Right ventricle myocardium inferior (tissue), 1 donor: ENCODE data around the gene UNC80. TPM values are rescaled to one million over a fixed set of nuclear protein-coding genes. Genes with fewer than 3 reads are reported as not detected.
A peak's percentile ranks its signal among the peaks of the same experiment; 100 is the strongest.

Source experiments
- ATAC-seq: fragments of 200-7000 bp; cut with Tn5 transposase; one replicate; pipeline ENCODE4 v1.9.1; 2020; ENCODE audit warnings: mild to moderate bottlenecking, moderate library complexity
- DNase-seq: peaks from one replicate; pipeline ENCODE4 v3.0.0; 2021; ENCODE audit errors: missing footprints
- intact Hi-C: fragments of 100-400 bp; cut with DNase I; formaldehyde crosslinking; loops from one replicate; pipeline ENCODE4 v1.11.0; 2022
- total RNA-seq: library from RNA; stranded (reverse); fragmentation: NEBNext Ultra II Directional; extraction: Animal tissue kit (Norgen Biotek cat#: 25700); gene quantifications from one replicate; pipeline ENCODE4 v1.2.1, GENCODE V29; 2021
- donor health status: DM: no; HTN: yes; CAD: no; lungs with severe emphysema.

UNC80 gene
- total RNA-seq, 1 donor from 2014 or later, result not detected

GRCh38 chr2:209876211-209876610, 104.6 kb downstream of the UNC80 start:
- ATAC-seq, result no peak
- intact Hi-C loops, result no loop called here

GRCh38 chr2:209878701-209879100, 107.1 kb downstream of the UNC80 start:
- intact Hi-C loops, result no loop called here
- ATAC-seq, result no peak
- no peak for DNase-seq

More at GRCh38 chr2:209876211-209876610, 104.6 kb downstream of the UNC80 start:
- DNase-seq, result no peak

- intact Hi-C loops, result no loop called here
- no peak for ATAC-seq
- no peak for DNase-seq
These were observed 129.0 kb downstream of the UNC80 start for GRCh38 chr2:209900638-209901037.

GRCh38 chr2:209901172-209901571, 129.5 kb downstream of the UNC80 start:
- DNase-seq (no peak), ATAC-seq (no peak)
- intact Hi-C loops, result no loop called here

- intact Hi-C loops, result no loop called here
- ATAC-seq (no peak), DNase-seq (no peak)
These were observed 134.1 kb downstream of the UNC80 start for GRCh38 chr2:209905691-209906090.

GRCh38 chr2:209907746-209908145, 136.1 kb downstream of the UNC80 start:
- intact Hi-C loops, result no loop called here
- DNase-seq, result no peak
- ATAC-seq, result no peak

GRCh38 chr2:209908511-209908910, 136.9 kb downstream of the UNC80 start:
- no peak for ATAC-seq

GRCh38 chr2:209911486-209911885, 139.9 kb downstream of the UNC80 start:
- DNase-seq, result no peak
- intact Hi-C loops, result no loop called here
- no peak for ATAC-seq

More at GRCh38 chr2:209908511-209908910, 136.9 kb downstream of the UNC80 start:
- intact Hi-C loops, result no loop called here
- no peak for DNase-seq

GRCh38 chr2:209913786-209914345, 142.2 kb downstream of the UNC80 start:
- no peak for ATAC-seq
- no peak for DNase-seq
- intact Hi-C loops, result no loop called here

GRCh38 chr2:209917154-209917771, 145.6 kb downstream of the UNC80 start:
- intact Hi-C loops, result no loop called here
- ATAC-seq (no peak), DNase-seq (no peak)

- intact Hi-C loops, result no loop called here
- ATAC-seq (no peak), DNase-seq (no peak)
These were observed 146.6 kb downstream of the UNC80 start for GRCh38 chr2:209918251-209918650.

- no peak for DNase-seq
- intact Hi-C loops, result no loop called here
- ATAC-seq, result no peak
These were observed 150.5 kb downstream of the UNC80 start for GRCh38 chr2:209922116-209922515.

- intact Hi-C loops, result no loop called here
- no peak for ATAC-seq
- no peak for DNase-seq
These were observed 157.7 kb downstream of the UNC80 start for GRCh38 chr2:209929369-209929768.

- DNase-seq (peak; percentile 30), ATAC-seq (no peak)
- intact Hi-C loops, result no loop called here
These were observed 162.2 kb downstream of the UNC80 start for GRCh38 chr2:209933499-209934483.

- DNase-seq (no peak), ATAC-seq (no peak)
- intact Hi-C loops, result no loop called here
These were observed 164.6 kb downstream of the UNC80 start for GRCh38 chr2:209936106-209936666.

- ATAC-seq, result no peak
- no peak for DNase-seq
- intact Hi-C loops, result no loop called here
These were observed 166.3 kb downstream of the UNC80 start for GRCh38 chr2:209937893-209938292.

- ATAC-seq (no peak), DNase-seq (no peak)
- intact Hi-C loops, result no loop called here
These were observed 167.3 kb downstream of the UNC80 start for GRCh38 chr2:209938906-209939305.

- ATAC-seq (no peak), DNase-seq (no peak)
- intact Hi-C loops, result no loop called here
These were observed 169.3 kb downstream of the UNC80 start for GRCh38 chr2:209940936-209941335.

- DNase-seq, result no peak
- intact Hi-C loops, result no loop called here
- ATAC-seq, result no peak
These were observed 170.8 kb downstream of the UNC80 start for GRCh38 chr2:209942426-209942825.
